NB4 (cell line): ENCODE results near the gene UROC1.

Experiments used
- DNase-seq: peaks from one replicate; pipeline ENCODE4 v3.0.0; 2010; ENCODE audit warnings: low read depth
- H3K4me3 ChIP-seq: one replicate; pipeline ENCODE4 v1.5.1; 2011; ENCODE audit warnings: mild to moderate bottlenecking, low read depth, low read length, moderate library complexity
- MAX ChIP-seq: IDR thresholded peaks from 2 replicates; pipeline ENCODE4 v1.6.1; 2011; ENCODE audit warnings: low read depth, low read length
- MYC ChIP-seq: IDR thresholded peaks from 2 replicates; pipeline ENCODE4 v1.6.1; 2011; ENCODE audit warnings: low read depth, low read length
- POLR2A ChIP-seq: IDR thresholded peaks from 2 replicates; pipeline ENCODE4 v1.6.1; 2011; ENCODE audit warnings: mild to moderate bottlenecking; ENCODE audit not compliant: insufficient read length; ENCODE audit errors: extremely low read depth
- TF ChIP-seq, protein P1 (sequence below): IDR thresholded peaks from one replicate; pipeline ENCODE4 v1.5.1; 2012; ENCODE audit warnings: low read depth, low read length

Gene UROC1

GRCh38 chr3:126539558-126540250 lies 22.1 kb upstream of the UROC1 start:
- TF ChIP-seq MYC (no peak), MAX (no peak), POLR2A (no peak)
- TF ChIP-seq, protein P1, sequence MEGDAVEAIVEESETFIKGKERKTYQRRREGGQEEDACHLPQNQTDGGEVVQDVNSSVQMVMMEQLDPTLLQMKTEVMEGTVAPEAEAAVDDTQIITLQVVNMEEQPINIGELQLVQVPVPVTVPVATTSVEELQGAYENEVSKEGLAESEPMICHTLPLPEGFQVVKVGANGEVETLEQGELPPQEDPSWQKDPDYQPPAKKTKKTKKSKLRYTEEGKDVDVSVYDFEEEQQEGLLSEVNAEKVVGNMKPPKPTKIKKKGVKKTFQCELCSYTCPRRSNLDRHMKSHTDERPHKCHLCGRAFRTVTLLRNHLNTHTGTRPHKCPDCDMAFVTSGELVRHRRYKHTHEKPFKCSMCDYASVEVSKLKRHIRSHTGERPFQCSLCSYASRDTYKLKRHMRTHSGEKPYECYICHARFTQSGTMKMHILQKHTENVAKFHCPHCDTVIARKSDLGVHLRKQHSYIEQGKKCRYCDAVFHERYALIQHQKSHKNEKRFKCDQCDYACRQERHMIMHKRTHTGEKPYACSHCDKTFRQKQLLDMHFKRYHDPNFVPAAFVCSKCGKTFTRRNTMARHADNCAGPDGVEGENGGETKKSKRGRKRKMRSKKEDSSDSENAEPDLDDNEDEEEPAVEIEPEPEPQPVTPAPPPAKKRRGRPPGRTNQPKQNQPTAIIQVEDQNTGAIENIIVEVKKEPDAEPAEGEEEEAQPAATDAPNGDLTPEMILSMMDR: no peak
- DNase-seq: no peak
- H3K4me3 ChIP-seq: no peak overlapping the region

DNA sequence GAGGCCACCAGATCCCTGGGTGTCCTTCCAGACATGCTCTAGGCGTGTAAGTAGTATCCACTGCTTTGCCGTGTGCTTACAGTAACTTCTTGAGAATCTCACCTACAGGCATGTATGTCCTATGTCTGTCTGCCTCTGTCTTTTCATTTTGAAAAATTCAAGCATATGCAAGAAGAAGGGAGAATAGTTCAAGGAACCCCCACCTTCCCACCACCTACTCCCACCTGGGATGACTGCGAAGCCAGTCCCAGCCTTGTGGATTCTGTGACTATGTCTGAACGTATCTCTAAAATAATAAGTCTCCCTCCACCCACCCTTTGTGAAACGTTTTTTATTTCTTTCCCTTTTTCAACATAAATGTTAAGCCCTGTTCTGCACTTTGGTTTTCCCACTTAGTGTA lies 21.4 kb upstream of the UROC1 start:
- TF ChIP-seq POLR2A: no peak
- TF ChIP-seq MAX: no peak
- no peak for TF ChIP-seq MYC
- TF ChIP-seq, protein P1: no peak
- no peak overlapping the region for H3K4me3 ChIP-seq

DNA sequence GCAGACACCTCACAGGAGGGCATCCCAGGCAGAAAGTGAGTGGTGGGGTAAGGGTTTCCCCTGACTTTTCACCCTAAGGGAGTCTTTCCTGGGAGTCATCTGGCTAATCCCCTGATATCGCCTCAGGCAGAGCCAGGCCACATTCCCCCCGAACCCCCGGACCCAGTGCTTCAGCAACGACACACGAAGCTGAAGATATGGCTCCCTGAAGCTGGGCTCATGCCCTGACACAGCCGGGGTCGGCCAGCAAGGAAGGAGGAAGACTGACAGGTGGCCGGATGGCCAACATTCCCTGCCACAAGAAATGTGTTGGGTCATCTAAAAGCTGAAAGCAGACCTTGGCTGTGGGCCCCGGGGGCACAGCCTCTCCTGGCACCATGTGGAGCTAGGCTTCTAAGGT lies 20.7 kb upstream of the UROC1 start:
- TF ChIP-seq MYC (no peak), MAX (no peak), POLR2A (no peak)
- TF ChIP-seq, protein P1: no peak
- DNase-seq: no peak
- no peak overlapping the region for H3K4me3 ChIP-seq

More for the DNA sequence above, 21.4 kb upstream of the UROC1 start:
- no peak for DNase-seq

DNA sequence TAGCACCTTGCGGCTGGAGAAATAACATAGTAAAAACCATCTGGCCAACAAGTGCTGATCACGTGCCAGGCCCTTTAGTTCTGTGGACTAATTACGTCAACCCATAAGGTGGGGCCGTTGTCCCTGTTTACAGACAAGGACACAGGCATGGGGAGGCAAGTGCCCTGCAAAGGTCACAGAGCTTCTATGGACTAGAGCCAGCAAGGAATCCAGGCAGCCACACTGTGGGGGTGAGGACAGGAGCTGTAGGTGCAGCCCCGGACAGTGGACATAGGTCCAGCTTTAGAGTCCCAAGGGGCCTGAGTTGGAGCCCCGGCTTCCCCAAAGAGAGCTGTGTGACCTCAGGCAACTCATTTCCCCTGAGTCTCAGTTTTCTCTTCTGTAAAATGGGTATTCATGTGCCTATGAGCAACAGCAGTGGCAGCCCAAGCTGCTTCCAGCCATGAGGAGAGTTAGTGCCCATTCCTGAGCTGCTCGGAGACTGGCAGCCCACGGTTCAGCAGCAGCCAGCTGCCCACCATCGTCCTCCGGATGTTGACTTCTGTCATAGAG lies 20.2 kb upstream of the UROC1 start:
- no peak overlapping the region for H3K4me3 ChIP-seq
- peak; percentile 54 for DNase-seq
- no peak for TF ChIP-seq MYC
- TF ChIP-seq MAX: no peak
- TF ChIP-seq, protein P1: no peak
- TF ChIP-seq POLR2A: no peak

DNA sequence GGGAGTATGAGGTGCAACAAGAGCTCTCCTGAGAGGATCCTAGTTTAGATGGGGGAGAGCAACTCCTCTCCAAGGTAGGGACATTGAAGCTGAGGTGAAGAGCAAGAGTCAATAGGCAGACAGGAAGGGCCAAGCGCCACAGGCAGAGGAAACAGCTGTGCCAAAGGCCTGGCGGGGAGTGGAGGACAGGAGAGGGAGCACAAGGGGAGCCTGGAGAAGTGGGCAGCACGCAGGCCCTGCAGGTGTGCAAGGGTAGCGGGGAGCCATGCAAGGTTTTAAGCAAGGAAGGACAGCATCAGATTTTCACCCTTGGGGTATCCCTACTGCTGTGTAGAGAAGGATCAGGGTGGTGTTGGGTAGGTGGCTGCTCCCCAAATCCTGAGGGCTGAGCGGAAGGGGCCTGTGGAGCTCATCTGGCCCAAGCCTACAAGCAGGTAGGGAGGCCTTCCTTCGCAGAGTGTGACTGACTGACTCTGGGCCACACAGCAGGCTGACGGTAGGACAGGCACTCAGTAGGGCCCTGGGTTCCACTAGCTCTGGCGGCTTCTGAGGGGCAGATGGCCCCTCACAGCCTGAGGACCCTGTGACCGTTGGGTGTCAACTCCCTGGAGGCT lies 19.6 kb upstream of the UROC1 start:
- H3K4me3 ChIP-seq: no peak overlapping the region
- TF ChIP-seq, protein P1: no peak
- TF ChIP-seq MYC (no peak), POLR2A (no peak), MAX (no peak)
- DNase-seq: no peak
